Measurements from ENCODE around the gene PHB1.

PHB1 gene

GRCh38 chr17:49414622-49415350, at the start of gene PHB1:
Gene PHB1, minus strand, starts transcription at chr17:49414882. Its CDS starts 1,618 bp downstream, at chr17:49413264.
- DNase-seq, result peak; percentile 99

DNA sequence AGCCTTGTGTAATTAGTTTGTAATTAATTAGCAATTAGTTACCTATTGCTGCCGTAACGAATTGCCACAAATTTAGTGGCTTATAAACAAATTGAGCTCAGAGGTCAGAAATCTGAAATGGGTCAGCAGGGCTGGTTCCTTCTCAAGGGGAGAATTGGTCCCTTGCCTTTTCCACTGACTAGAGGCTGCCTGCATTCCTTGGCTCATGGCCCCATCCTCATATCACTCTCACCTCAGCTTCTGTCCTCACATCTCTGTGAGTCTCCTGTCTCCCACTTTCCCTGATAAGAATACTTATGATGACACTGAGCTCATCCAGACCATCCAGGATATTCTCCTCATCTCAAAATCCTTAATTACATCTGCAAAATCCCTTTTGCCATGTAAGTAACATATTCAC, 49.4 kb upstream of the PHB1 start:
- DNase-seq, result no peak

DNA sequence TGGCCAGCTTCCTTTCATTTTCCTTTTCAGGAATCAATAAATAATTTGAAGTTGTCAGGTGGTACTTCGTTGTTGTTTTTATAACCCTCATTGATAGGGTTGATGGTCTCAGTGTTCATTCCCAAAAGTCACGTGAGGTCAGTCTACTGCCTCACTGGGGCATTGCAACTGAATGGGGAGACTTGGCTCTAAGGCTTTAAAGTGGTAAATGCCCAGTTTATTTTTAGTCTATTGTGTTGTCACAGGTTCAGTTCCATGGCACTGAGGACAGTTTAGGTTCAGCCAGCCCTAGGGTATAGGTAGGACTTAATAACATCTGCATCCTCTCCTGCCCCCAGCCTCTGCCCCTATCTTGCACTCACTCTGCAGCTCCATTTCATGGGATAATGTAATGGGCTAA, 46.9 kb upstream of the PHB1 start:
- no peak for DNase-seq

DNA sequence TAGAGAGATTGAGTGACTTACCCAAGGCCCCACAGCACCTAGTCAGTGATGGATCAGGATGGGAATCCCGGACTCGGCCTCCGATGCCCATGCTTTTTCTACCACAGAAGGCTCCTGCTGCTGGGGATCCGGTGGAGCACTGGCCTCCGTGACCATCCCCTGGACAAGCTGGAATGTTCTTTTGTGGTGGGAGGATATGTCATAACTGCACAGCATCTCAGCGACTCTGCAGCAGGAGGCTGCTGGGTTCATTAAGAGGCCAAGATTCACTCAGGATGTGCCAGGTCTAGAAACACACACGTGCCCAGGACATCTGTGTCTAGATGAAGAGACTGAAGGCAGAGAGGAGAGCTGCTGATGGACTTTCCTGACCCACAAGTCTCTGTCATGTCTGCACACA, 45.7 kb upstream of the PHB1 start:
- DNase-seq, result no peak

GRCh38 chr17:49459401-49459984, 44.8 kb upstream of the PHB1 start:
- DNase-seq, result no peak

GRCh38 chr17:49457564-49458535, 43.2 kb upstream of the PHB1 start:
- no peak for DNase-seq

GRCh38 chr17:49456183-49456965, 41.7 kb upstream of the PHB1 start:
- no peak for DNase-seq

GRCh38 chr17:49455272-49455861, 40.7 kb upstream of the PHB1 start:
- no peak for DNase-seq

- DNase-seq, result no peak
Measured at GRCh38 chr17:49454050-49454449, 39.4 kb upstream of the PHB1 start.

GRCh38 chr17:49452661-49453060, 38.0 kb upstream of the PHB1 start:
- DNase-seq, result no peak

- DNase-seq, result no peak
Measured at GRCh38 chr17:49452201-49452600, 37.5 kb upstream of the PHB1 start.

GRCh38 chr17:49450735-49451134, 36.1 kb upstream of the PHB1 start:
- no peak for DNase-seq

DNA sequence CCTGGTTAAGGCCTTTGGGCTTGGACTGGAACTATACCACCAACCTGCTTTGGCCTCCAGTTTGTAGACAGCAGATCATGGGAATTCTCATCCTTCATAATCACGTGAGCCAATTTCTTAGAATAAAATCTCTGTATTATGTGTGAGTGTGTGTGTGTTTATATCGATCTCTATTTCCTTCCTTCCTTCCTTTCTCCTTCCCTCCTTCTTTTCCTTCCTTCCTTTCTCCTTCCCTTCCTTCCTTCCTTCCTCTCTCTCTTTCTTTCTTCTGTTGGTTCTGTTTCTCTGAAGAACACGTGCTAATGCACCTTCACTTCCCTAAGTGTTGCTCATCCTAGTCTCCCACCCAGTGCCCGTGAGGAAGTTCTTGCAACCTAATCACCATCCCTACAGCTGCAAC, 35.5 kb upstream of the PHB1 start:
- no peak for DNase-seq

DNA sequence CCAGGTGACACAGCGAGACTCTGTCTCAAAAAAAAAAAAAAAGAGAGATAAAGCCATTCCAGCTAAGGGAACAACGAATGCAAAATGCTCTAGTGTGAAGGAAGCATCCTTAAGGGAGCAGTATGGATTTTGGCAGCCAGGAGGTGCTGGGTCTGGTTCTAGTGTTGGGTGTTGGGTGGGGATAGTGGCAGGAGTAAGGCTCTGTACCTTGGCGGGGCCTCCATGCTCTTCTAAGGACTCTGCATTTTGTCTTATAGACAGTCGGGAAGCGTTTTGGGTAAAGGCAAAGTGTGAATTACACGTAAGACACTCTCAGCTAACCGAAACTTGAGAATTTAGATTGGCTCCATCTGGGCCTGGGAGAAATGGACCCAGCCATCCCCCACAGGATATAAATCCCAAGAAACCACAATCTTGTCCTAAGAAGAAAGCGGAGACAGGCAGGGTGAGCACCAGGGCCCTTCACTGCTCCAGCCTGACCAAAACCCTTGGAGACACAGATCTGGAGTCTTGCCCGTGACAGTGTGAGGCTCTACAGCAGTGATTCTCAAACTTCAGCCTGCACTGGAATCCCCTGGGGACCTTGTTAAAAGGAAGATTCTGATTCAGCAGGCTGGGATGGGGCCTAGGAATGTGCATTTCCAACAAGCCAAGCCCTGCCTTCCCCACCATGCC, 33.1 kb upstream of the PHB1 start:
- no peak for DNase-seq

DNA sequence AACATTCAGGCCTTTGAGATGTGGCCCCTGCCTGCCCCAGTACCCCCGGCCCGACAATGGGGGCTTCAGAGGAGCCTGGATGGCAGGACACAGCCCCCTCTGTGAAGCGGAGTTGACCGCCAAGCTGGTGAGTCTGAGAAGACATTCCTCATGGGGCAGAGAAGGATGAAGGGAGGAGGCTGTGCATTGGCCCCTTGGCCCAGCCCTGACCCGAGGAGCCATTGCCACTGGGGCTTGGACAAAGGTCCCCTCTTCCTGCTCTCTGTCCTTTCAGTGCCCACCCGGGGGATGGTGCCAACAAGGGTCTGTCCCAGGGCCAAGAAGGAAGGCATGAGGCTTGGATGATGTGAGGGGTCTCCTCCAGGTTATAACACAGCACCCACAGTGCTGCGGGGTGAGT, 30.9 kb upstream of the PHB1 start:
- no peak for DNase-seq

GRCh38 chr17:49444384-49444783, 29.7 kb upstream of the PHB1 start:
- no peak for DNase-seq

- no peak for DNase-seq
Measured at GRCh38 chr17:49443862-49444261, 29.2 kb upstream of the PHB1 start.

- no peak for DNase-seq
Measured at GRCh38 chr17:49442041-49442440, 27.4 kb upstream of the PHB1 start.

DNA sequence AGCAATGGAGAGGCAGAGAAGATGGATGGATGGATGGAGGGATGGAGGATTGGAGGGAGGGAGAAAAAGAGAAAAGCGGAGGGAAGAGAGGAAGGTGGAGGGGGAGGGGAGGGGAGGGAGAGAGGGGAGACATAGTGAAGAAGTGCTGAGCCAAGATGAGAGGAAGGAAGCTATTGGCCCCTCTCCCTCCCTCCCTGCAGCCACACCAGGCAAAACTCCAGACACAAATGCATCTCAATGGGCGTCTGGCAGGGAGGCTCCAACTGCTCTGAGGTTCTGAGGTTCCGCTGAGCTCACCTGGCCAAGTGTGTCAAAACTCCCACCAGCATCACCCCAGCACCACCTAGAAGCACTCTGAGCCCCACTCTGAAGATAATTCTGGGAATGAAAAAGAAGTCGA, 26.9 kb upstream of the PHB1 start:
- DNase-seq, result no peak

- DNase-seq, result no peak
Measured at GRCh38 chr17:49440581-49440980, 25.9 kb upstream of the PHB1 start.

DNA sequence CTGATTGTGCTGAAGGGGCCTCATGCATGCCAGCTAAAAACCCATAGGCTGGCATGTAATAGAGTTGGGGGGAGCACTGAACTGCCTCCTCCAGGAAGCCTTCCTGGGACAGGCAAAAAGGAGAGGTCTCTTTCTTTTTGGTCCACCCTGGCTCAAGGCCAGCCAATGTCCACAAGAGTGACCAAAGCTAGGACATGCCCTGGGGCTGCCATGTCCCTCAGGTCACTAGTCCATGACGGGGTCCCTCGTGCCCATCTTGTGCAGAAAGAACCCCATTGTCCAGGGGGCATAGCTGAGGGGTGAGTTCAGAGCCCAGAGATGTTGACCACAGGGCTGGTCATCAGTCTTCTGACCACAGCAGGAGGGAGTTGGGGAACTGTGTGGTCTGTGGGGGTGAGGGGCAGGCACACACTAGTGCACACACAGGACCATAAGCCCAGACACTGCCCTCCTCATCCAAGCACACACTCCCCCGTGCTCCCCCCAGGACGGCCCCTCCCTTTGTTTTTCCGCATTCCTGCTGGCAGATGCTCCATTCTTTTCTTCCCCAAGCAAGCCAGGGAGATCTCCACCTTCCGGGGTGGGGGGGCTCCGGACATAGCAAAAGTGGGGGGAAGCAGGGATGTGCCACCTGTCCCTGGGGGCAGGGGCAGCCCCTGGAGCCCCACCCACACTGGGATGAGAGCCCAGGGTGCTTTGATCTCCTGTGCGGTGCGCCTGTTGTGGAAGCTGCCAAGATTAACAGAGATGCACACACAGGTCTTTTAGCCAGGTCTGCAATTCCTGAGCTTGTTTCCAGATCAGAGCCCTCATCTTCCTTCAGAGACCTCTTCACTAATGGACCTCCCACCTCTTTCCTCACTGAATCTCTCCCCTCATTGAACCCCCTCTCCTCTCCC, 25.2 kb upstream of the PHB1 start:
- no peak for DNase-seq
